Endothelial cell (in vitro differentiated cells): ENCODE data around the gene FBXO3. TPM values are rescaled to one million over a fixed set of nuclear protein-coding genes. Genes with fewer than 3 reads are reported as not detected.

Experiments used
- DNase-seq: peaks from one replicate; pipeline ENCODE4 v3.0.0; 2021; ENCODE audit warnings: low spot score
- H3K27ac Mint-ChIP-seq: one replicate; pipeline ENCODE4 v1.8.0; 2021; ENCODE audit warnings: mixed read lengths, inconsistent platforms; ENCODE audit not compliant: unreplicated experiment
- H3K27me3 Mint-ChIP-seq: one replicate; pipeline ENCODE4 v1.8.0; 2021; ENCODE audit warnings: mild to moderate bottlenecking, moderate library complexity, mixed read lengths, inconsistent platforms; ENCODE audit not compliant: unreplicated experiment
- H3K36me3 Mint-ChIP-seq: one replicate; pipeline ENCODE4 v1.8.0; 2021; ENCODE audit warnings: mild to moderate bottlenecking, low read depth, mixed read lengths, inconsistent platforms; ENCODE audit not compliant: unreplicated experiment
- H3K4me1 Mint-ChIP-seq: one replicate; pipeline ENCODE4 v1.8.0; 2021; ENCODE audit warnings: mild to moderate bottlenecking, mixed read lengths, inconsistent platforms; ENCODE audit not compliant: unreplicated experiment
- H3K4me3 Mint-ChIP-seq: one replicate; pipeline ENCODE4 v1.8.0; 2021; ENCODE audit warnings: mild to moderate bottlenecking, mixed read lengths, inconsistent platforms; ENCODE audit not compliant: unreplicated experiment
- H3K9me3 Mint-ChIP-seq: one replicate; pipeline ENCODE4 v1.8.0; 2021; ENCODE audit warnings: mixed read lengths, inconsistent platforms; ENCODE audit not compliant: unreplicated experiment
- total RNA-seq: library from RNA; stranded (reverse); fragmentation: NEBNext Ultra II Directional; extraction: Animal tissue kit (Norgen Biotek cat#: 25700); gene quantifications from one replicate; pipeline ENCODE4 v1.2.1, GENCODE V29; 2021; ENCODE audit not compliant: unreplicated experiment
- TF ChIP-seq, protein P1 (sequence below): fragments of 200-600 bp; sonication (generic); IDR thresholded peaks from one replicate; pipeline ENCODE4 v1.5.0; 2021; ENCODE audit warnings: antibody characterized with exemption; ENCODE audit not compliant: unreplicated experiment

Gene FBXO3
- total RNA-seq, 1 donor from 2014 or later: 22.6 TPM

DNA sequence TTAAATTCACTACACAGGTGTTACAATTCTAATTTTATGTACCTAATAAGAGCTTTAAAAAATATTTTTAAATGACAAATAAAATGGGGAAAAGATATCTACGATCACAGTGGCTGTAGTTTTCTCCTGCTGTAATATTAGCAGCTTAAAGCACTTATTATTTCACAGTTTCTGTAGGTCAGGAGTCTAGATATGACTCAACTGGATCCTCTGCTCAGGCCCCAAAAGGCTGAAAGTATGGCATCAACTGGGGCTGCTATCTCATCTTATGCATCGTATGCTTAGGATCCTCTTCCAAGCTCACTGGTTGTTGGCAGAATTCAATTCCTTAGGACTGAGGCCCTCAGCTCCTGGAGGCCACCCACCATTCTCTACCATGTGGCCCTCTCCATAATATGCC is 12.8 kb downstream of the FBXO3 start:
- Mint-ChIP-seq H3K27me3 (no peaks in the 10 kb centered on the region), H3K4me1 (no peaks in the 10 kb centered on the region), H3K36me3 (peaks cover 28% of the 10 kb centered on the region), H3K9me3 (no peaks in the 10 kb centered on the region), H3K27ac (no peak overlapping the region), H3K4me3 (no peak overlapping the region)
- TF ChIP-seq, protein P1, sequence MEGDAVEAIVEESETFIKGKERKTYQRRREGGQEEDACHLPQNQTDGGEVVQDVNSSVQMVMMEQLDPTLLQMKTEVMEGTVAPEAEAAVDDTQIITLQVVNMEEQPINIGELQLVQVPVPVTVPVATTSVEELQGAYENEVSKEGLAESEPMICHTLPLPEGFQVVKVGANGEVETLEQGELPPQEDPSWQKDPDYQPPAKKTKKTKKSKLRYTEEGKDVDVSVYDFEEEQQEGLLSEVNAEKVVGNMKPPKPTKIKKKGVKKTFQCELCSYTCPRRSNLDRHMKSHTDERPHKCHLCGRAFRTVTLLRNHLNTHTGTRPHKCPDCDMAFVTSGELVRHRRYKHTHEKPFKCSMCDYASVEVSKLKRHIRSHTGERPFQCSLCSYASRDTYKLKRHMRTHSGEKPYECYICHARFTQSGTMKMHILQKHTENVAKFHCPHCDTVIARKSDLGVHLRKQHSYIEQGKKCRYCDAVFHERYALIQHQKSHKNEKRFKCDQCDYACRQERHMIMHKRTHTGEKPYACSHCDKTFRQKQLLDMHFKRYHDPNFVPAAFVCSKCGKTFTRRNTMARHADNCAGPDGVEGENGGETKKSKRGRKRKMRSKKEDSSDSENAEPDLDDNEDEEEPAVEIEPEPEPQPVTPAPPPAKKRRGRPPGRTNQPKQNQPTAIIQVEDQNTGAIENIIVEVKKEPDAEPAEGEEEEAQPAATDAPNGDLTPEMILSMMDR: no peak
- DNase-seq: no peak

DNA sequence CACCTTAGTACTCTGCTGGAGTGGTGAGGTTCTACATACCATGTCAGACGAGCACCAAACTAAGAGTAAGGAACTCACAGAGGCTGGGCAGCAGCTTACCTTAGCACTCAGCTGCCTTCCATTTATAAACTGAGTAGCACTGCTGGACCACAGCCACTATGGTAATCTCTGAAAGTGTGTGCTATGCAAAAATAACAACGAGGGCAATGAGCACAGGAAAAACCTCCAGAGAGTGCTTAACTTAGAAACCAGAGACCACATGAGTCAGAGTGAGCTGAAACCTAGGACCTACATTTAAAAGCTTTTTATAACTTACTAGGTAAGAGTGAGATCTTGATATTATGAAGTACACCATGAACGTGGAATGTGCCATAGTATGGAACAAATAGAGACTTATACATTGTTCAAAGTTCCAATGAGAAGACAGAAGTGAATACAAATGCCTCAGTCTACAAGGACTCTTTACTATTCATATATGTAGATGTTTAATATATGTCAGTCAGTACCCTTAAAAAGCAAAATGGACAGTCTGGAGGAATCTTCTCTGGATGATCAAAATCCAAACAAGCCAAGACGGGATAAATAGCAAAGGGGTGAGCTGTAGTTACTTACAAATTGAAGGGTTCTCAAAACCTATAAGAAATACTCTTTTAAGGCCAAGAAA is 20.9 kb downstream of the FBXO3 start:
- no peaks in the 10 kb centered on the region for H3K4me1 Mint-ChIP-seq
- TF ChIP-seq, protein P1: no peak
- no peaks in the 10 kb centered on the region for H3K27me3 Mint-ChIP-seq
- DNase-seq: no peak
- no peaks in the 10 kb centered on the region for H3K36me3 Mint-ChIP-seq
- H3K4me3 Mint-ChIP-seq: no peak overlapping the region
- H3K27ac Mint-ChIP-seq: no peak overlapping the region
- H3K9me3 Mint-ChIP-seq: no peaks in the 10 kb centered on the region

DNA sequence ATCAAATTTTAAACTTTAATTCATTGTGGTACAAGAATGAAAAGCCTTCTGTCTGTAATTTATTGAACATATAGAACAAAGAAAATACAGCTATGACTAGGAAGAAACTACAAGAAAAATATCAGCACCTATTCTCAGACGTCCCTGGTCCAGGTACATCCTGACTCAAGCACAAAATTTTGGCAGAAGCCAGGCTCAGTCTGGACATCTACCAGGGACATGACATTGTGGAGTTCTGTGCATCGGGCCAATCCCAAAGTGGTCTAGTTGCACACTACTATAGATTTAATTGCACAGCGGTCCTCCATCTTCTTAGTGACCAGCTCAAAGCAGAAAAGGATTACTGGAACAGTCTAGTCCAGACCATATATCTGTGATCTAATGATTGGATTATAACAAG is 22.4 kb downstream of the FBXO3 start:
- TF ChIP-seq, protein P1: no peak
- Mint-ChIP-seq H3K27me3 (no peaks in the 10 kb centered on the region), H3K4me3 (no peak overlapping the region), H3K4me1 (no peaks in the 10 kb centered on the region), H3K27ac (no peak overlapping the region), H3K36me3 (no peaks in the 10 kb centered on the region), H3K9me3 (no peaks in the 10 kb centered on the region)
- no peak for DNase-seq

DNA sequence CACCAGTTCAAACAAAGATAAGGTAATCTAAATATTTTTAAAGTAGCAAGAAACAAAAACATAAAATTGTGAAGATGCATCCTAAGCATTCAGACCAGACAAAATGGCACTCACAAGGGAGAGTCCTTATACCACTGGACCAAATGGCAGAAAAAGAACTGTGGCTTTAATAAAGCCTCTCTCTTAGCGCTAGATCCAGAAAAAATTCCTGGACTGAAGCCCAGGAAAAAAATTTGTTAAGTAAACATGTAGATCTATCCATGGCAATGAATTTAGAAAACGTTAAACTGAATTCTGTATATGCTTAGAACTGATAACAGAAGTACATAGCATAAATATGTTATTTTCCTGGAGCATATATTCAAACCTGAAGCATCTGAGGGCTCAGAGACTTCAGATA is 26.3 kb downstream of the FBXO3 start:
- no peak overlapping the region for H3K4me3 Mint-ChIP-seq
- H3K36me3 Mint-ChIP-seq: no peaks in the 10 kb centered on the region
- H3K27me3 Mint-ChIP-seq: no peaks in the 10 kb centered on the region
- H3K9me3 Mint-ChIP-seq: no peaks in the 10 kb centered on the region
- DNase-seq: no peak
- TF ChIP-seq, protein P1: no peak
- peaks cover 3% of the 10 kb centered on the region for H3K4me1 Mint-ChIP-seq
- no peak overlapping the region for H3K27ac Mint-ChIP-seq

DNA sequence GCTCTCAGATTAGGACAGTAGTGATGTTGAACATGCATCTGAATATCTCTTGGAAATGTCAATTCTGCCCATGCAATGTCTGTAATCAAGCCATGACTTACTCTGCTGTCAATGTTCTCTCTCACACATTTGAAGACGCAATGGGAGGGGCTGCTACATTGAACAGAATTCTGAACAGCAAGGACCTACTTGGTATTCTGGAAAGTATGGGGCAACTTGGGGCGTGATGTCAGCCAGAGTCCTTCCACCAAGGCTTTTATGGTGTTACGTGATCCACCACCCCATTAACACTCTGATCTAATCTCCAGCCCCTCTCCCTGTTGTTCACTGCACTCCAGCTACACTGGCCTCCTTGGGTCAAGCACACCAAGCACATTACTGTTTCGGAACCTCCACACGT is 31.0 kb downstream of the FBXO3 start:
- no peaks in the 10 kb centered on the region for H3K27me3 Mint-ChIP-seq
- no peak overlapping the region for H3K4me3 Mint-ChIP-seq
- peaks cover 5% of the 10 kb centered on the region for H3K36me3 Mint-ChIP-seq
- H3K27ac Mint-ChIP-seq: no peak overlapping the region
- TF ChIP-seq, protein P1: no peak
- H3K4me1 Mint-ChIP-seq: peaks cover 3% of the 10 kb centered on the region
- no peak for DNase-seq
- H3K9me3 Mint-ChIP-seq: no peaks in the 10 kb centered on the region
